ENCODE measurements around the gene F10.

- no peak for TF ChIP-seq POLR2AphosphoS5 (IDR thresholded peaks at IDR 0.05)
- no peak for TF ChIP-seq CTCF (IDR thresholded peaks at IDR 0.05)
- no peak for TF ChIP-seq POLR2A (IDR thresholded peaks at IDR 0.05)
These were observed 29.6 kb upstream of the F10 start for GRCh38 chr13:113092776-113093579.
